ENCODE measurements around the gene BID.

GRCh38 chr22:17726006-17726927, 48.0 kb downstream of the BID start:
- TF ChIP-seq CTCF (IDR thresholded peaks at IDR 0.05 in 2 of 3, conservative IDR thresholded peaks at IDR 0.05 in 1 of 3; ENCODE audit: borderline replicate concordance in 1 of 3, insufficient read depth in 1 of 3, low read depth in 2 of 3, low read length in 2 of 3) (no peak), FOSL1 (IDR thresholded peaks at IDR 0.05; ENCODE audit: low read depth) (no peak), RAD21 (IDR thresholded peaks at IDR 0.05; ENCODE audit: low read depth) (no peak), POLR2A (IDR thresholded peaks at IDR 0.05; ENCODE audit: borderline replicate concordance, extremely low read depth, insufficient read depth, insufficient read length) (no peak), EZH2phosphoT487 (IDR thresholded peaks at IDR 0.05; ENCODE audit: borderline replicate concordance) (no peak), TCF7L2 (IDR thresholded peaks at IDR 0.05; ENCODE audit: borderline replicate concordance, extremely low read depth, insufficient read depth, insufficient read length) (no peak)
